Measurements from ENCODE around the gene ZNF337.

Gene ZNF337

DNA sequence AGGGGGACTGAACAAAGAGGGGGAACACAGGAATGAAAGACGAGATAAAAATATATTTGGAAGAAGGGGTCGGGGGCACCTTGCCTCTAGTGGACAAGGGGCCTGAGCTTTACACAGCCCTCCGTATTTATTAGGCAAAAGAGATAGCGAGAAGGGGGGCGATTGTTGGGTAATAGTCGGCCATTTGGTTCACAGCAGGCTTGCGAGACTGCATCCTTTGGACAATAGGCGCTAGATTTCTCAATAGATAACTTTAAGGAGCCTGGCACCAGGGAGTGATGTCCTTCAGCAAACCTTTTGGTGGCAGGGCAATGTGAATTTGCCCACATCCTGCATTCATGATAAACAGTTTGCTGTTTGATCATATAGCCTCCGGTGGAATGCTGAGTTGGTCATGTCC, 69.9 kb downstream of the ZNF337 start:
- no peak for DNase-seq (ENCODE audit: low read depth)

DNA sequence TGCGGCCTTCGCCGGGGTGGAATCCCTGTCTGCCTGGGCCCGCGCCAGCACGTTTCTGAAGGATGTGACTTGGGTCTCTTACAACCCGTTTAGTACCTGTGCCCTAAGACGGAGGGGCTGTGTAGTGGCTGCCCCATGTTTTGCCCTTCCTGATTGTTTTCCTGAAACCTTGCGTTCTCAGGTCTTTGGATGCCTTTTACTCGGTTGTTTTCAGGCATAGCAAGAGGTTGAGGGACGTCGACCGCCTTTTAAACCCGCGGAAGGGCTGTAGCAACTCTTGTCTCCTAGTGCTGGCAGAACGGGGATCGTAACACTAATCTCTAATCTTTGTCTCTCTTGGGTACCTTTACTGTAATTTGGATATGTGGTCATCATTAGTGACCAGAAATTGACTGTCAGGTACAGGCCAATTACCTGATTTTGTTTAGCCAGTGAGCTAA, 72.1 kb downstream of the ZNF337 start:
- no peak for DNase-seq (ENCODE audit: low read depth)

All from CMK (cell line).